ENCODE results near the gene GPSM1.

Gene GPSM1

GRCh38 chr9:136328011-136328621 lies 777 bp downstream of the GPSM1 start:
- peak overlapping the region; percentile 76 for H3K4me3 ChIP-seq (ENCODE audit: low read depth, low read length)
- DNase-seq (ENCODE audit: low read depth), result no peak

GRCh38 chr9:136328622-136329041 lies 1.3 kb downstream of the GPSM1 start:
- H3K4me3 ChIP-seq (ENCODE audit: low read depth, low read length), result peak overlapping the region; percentile 76
- no peak for DNase-seq (ENCODE audit: low read depth)

GRCh38 chr9:136329211-136329627 lies 1.9 kb downstream of the GPSM1 start:
- H3K4me3 ChIP-seq (ENCODE audit: low read depth, low read length), result peak overlapping the region; percentile 76
- DNase-seq (ENCODE audit: low read depth), result no peak

- H3K4me3 ChIP-seq (ENCODE audit: low read depth, low read length), result peak overlapping the region; percentile 76
- no peak for DNase-seq (ENCODE audit: low read depth)
Measured at GRCh38 chr9:136329636-136330405, 2.5 kb downstream of the GPSM1 start.

- DNase-seq (ENCODE audit: low read depth), result no peak
- H3K4me3 ChIP-seq (ENCODE audit: low read depth, low read length), result no peak overlapping the region
Measured at GRCh38 chr9:136330406-136330990, 3.2 kb downstream of the GPSM1 start.

- no peak for DNase-seq (ENCODE audit: low read depth)
- no peak overlapping the region for H3K4me3 ChIP-seq (ENCODE audit: low read depth, low read length)
Measured at GRCh38 chr9:136331030-136331429, 3.7 kb downstream of the GPSM1 start.

- no peak overlapping the region for H3K4me3 ChIP-seq (ENCODE audit: low read depth, low read length)
Measured at GRCh38 chr9:136331556-136332481, 4.5 kb downstream of the GPSM1 start.

GRCh38 chr9:136332482-136332983 lies 5.2 kb downstream of the GPSM1 start:
- no peak overlapping the region for H3K4me3 ChIP-seq (ENCODE audit: low read depth, low read length)
- no peak for DNase-seq (ENCODE audit: low read depth)

More at GRCh38 chr9:136331556-136332481, 4.5 kb downstream of the GPSM1 start:
- DNase-seq (ENCODE audit: low read depth), result no peak

GRCh38 chr9:136333045-136333444 lies 5.7 kb downstream of the GPSM1 start:
- no peak overlapping the region for H3K4me3 ChIP-seq (ENCODE audit: low read depth, low read length)
- no peak for DNase-seq (ENCODE audit: low read depth)

GRCh38 chr9:136333486-136333885 lies 6.1 kb downstream of the GPSM1 start:
- DNase-seq (ENCODE audit: low read depth), result no peak
- H3K4me3 ChIP-seq (ENCODE audit: low read depth, low read length), result no peak overlapping the region

GRCh38 chr9:136334541-136334940 lies 7.2 kb downstream of the GPSM1 start:
- DNase-seq (ENCODE audit: low read depth), result no peak
- H3K4me3 ChIP-seq (ENCODE audit: low read depth, low read length), result no peak overlapping the region

GRCh38 chr9:136335296-136336155 lies 8.2 kb downstream of the GPSM1 start:
- H3K4me3 ChIP-seq (ENCODE audit: low read depth, low read length), result no peak overlapping the region
- no peak for DNase-seq (ENCODE audit: low read depth)

GRCh38 chr9:136336156-136336870 lies 9.0 kb downstream of the GPSM1 start:
- DNase-seq (ENCODE audit: low read depth), result no peak
- no peak overlapping the region for H3K4me3 ChIP-seq (ENCODE audit: low read depth, low read length)

- DNase-seq (ENCODE audit: low read depth), result no peak
- no peak overlapping the region for H3K4me3 ChIP-seq (ENCODE audit: low read depth, low read length)
Measured at GRCh38 chr9:136336881-136337280, 9.5 kb downstream of the GPSM1 start.

GRCh38 chr9:136337416-136338395 lies 10.4 kb downstream of the GPSM1 start:
- DNase-seq (ENCODE audit: low read depth), result no peak
- H3K4me3 ChIP-seq (ENCODE audit: low read depth, low read length), result no peak overlapping the region

- DNase-seq (ENCODE audit: low read depth), result no peak
- no peak overlapping the region for H3K4me3 ChIP-seq (ENCODE audit: low read depth, low read length)
Measured at GRCh38 chr9:136338511-136338910, 11.2 kb downstream of the GPSM1 start.

All from skeletal muscle cell (primary cell).